Activated T-helper 1 cell treated with Interleukin-2 at 50 U/mL for 16 hours (primary cell): ENCODE measurements around the gene PRKN.

ENCODE experiments used
- DNase-seq: peaks from one replicate; pipeline ENCODE4 v3.0.0-alpha.2; 2020; ENCODE audit warnings: low read depth

The PRKN gene

DNA sequence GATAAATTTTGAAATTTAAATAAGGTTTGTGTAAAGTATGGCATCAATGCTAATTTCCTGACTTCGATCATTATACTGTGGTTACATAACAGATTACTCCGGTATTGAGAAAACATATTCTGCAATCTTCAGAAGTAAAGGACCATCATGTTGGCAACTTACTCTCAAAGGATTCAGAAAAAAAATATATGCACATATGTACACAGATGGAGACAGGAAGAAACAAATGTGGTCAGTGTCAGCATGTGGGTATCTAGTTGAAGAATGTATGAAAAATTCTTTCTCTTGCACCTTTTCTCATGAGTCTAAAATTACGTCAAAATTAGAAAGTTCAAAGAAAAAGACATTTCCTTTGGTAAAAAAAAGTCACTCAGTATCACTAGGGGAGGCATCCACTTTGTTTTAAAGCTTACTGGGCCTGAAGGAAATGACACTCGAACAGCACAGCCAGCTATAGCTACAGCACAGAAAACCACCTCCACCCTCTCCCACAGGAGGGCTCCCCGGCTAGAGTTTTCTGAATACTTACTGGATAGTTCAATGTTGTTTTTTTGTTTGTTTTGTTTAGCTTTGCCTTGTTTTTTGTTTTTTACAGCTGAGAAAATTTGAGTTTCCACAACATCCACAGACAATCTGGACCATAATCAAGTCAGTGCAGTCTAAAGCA is 1136.5 kb downstream of the PRKN start:
- no peak for DNase-seq

DNA sequence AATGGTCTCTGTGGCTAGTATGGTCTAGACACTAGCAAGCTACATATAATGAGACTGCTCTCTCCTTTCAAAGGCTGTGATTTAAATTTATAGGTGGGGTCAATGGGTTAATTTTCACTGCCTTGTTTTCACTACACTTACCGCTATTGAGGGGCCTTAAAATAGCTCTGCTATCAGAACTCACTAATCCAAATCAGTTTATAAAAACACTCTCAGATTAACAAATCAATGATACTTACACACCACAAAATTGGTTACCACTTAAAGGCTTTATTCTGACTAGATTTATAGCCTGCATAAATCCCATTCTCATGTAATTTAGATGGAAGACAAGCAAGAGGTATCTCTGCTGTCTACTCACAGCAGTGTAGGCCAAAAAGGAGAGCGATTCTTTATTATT is 1140.7 kb downstream of the PRKN start:
- no peak for DNase-seq

DNA sequence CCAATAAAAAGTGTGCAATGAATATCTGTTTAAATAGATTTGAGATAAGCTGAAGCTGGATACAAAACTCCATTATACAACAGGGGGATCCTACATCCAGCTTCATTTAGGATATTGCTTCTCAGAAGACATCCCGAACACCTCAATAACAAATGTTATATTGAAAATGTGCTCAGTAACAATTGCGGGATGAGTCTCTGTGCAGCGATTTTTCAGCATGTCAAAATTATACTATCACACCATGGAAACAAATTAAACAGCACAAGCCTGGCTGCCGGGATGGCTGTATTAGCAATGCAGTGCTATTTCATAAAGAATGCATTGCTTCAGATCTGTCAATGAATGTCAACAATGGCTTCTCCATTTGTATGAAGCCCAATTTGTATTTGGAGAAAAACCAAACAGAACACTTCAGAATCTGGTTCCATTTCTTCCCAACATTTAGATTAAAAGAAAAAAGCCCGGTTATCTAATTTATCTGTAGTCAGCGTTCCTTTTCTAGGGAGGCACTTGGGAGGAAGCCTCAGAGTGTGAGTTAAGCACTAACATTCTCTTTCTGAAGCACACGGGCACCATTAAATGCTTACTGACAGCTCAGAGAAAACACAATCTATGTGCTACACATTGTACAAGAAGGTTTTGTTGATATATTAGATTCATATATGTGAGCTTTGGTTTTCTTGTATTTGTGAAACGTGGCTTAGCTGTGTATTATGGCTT is 1142.8 kb downstream of the PRKN start:
- no peak for DNase-seq

DNA sequence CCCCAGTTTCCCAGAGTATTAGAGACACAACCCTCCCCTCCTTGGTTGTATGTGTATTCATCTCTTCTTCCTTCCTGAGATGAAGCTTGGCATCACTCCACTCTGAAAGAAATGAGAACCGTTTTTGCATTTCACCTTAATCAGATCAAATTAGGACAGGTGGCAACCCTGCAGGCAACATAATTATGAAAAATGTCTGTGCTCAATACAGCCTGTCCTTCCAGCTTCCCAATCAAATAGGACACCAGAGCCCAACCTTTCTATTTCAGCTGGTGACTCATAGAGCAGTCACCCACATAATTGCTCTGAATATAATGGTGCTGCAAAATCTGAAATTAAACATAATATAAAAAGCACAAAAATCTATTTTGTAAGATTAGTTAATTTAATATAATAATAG is 1143.5 kb downstream of the PRKN start:
- no peak for DNase-seq

DNA sequence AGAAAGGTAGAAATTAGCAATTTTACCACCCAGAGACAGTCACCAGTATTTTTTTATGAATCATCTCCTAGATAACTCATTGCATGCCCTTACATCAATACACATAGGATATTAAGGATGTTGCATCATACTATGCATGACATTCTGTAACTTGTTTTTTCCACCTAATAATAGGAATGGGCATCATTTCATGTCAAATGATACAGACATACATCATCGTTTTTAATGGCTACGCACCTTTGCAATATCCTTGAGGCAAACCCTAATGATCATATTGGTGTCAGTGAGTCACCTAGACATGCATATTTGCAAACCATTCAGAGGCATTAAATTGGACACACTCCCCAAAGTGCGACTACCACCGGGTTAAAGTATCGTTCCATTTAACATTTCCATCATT is 1144.0 kb downstream of the PRKN start:
- DNase-seq: no peak

DNA sequence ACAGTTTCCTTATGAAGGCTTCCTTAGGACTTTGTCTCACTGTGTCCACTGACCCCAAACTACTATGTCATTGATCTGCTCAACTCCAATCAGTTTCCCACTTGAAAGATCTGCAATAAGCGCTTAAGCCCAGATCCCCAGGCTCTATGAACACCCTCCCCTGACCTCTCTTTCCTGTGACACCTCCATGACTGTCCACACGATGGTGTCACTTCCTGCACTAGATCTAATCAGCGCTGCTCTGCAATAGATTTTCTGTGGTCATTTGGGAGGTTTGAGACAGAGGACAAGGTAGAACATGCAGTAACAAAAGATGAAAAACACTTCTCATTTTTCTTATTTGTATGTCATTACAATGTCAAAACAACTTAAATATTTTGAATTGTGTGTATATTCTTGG is 1149.1 kb downstream of the PRKN start:
- no peak for DNase-seq

DNA sequence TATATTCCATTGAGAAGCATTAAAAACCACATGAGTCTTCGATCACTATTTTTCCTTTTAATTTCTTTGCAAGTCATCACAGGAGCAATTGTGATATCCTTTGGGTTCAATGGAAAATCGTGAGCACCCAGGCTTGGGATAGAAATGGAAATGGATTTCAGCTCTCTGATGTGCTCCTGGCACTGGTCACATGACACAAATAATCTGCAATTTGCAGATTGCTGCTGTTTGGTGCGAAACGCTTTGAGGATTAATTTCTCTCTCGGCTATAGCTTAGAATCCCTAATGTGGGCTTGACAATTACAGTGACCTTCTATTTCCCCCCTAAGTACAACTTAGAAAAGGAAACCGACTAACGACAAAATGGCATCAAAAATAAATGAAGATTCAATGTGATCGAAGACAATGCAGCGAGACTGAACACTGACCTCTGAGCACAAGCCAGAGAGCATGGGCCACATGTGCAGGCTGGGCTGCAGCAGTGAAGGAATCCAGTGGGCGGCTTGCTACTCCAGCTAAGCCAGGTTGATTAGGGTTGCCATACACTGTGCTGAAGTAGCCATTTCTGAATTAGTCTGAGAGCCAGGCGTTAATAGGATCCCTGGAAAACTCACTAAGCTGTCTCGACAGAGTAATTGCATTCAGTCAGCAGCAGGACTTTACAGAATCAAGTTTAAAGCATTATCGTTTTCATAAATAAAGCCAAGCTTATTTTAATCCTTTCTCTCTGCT is 1151.9 kb downstream of the PRKN start:
- no peak for DNase-seq

DNA sequence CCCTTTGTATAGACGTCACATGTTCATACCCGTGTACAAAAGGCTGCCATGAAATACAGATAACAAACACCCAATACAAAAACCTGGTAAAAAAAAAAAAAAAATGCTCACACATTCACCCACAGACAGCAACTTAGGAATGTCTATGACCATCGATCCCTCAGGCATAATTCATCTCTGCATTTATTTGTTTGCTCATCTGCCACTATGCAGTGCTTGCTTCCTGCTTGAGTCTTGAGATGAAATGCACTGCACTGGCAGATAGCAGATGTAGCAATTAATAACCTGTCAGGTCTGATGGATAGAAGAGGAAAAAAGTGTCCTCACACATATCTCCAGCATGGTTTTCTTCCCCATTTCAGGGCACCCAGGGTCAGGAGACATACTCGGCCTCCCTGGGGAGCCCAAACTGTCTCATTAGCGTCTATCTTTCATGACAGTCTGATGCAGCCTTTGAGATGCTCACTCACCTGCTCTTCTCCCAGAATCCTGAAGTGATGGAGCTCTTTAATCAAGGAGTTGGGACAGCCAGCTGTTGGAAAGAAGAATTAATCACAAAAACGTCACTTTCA is 1158.6 kb downstream of the PRKN start:
- DNase-seq: no peak

DNA sequence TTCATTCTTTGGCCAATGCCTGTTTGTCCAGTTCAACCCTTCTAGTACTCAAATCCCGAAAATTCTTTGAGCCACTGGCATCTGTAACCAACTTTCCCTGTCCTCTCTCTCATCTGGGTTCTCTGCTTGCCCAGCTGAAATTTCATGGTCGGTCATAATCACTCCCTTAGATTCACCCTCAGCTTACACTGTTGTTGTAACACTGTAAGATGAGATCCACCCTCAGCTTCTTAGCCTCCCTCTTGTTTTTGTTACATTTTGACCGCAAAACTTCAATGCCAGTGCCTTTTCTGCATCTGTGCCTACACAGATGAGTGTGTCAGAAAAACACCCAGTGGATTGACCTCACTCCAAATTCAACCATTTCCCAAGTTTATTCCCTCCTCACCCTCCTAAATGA is 1162.6 kb downstream of the PRKN start:
- no peak for DNase-seq

DNA sequence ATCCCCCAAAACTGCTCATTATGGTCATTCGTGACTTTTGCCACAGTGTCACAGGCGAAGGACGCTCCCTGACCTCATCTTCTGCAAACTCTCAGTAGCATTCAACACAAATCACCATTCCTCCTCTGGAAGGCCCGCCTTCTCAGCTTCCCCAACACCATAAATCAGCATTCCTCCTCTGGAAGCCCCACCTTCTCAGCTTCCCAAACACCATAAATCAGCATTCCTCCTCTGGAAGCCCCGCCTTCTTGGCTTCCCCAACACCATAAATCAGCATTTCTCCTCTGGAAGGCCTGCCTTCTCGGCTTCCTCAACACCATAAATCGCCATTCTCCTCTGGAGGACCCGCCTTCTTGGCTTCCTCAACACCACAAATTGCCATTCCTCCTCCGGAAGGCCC is 1165.7 kb downstream of the PRKN start:
- DNase-seq: no peak

DNA sequence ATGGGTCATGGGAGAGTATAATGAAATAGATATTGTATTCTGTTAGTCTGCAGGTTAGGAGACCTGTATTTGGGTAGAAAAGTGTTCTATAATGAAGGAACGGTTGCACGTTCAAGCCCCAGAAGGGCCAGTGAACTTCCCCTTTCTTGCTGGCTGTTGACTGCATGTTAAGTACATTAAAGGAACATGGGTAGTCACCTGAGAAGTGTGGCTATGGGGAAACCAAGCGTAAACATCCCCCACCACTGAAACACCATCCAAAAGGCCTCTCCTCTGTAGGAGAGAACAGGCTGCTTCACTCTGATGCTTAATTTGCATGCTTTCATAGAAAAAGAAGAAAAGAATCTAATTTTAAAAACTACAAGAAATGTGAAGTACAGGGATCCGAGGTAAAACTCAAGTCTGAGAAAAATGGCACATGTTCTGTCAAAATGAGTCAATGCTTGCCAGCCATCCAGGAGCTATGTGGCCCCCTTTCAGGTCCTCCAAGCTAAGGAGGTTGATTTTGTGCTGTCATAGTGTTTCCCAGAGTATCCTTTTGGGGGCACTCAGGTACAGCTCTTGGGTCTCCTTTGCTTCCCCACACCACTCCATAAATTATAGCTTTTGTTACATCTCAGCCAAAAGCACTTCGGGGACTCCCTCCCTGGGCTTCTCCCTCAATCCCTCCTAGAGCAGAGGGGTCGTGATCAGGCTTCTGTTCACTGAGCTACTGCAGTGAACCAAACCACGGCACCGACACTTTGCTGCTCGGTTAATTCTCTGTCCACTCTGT is 1170.0 kb downstream of the PRKN start:
- no peak for DNase-seq

DNA sequence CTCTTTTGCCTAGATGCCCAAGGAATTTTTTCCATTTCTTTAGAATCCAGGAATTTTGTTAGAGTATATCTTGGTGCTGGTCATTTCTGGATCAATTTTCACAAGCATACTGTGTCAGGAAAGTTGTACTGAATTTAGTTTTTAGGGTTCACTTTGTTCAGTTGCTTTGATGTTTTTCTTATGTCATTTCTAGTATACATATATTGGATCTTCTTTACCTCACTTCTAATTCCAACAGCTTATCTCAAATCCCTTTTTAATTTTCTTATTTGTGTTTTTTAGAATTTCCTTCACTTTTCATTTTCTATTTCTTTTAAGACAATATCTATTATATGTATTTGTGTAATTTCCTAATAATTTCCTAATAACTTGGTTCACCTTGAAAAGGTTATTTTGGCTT is 1172.7 kb downstream of the PRKN start:
- no peak for DNase-seq

DNA sequence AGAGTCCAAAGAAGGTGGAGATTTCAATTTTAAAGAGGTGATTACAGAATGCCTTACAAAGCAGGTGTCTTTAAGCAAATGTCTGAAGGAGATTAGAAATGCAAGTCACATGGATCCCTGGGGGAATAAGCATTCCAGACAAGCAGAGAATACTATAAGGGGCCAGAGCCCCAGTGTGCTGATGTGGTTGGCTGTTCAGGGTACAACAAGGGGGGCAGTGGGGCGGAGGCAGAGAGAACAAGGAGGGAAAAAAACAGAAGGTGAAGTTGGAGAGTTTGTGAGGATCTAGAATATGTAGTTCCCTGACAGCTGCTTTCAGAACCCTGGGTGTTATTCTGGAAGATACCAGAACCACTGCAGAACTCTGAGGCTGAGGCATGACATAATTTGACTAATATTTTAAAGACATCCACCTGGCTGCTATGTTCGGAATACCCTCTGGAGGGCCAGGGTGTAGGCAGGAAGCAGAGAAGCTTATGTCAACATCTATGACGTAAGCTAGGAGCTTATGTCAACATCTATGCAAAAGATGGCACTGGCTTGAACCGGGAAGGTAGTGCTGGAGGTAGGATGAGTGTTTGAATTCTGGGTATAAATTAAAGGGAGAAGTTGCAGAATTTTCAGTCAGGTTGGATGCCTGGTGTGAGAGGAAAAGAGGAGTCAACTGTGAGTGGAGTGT is 1177.5 kb downstream of the PRKN start:
- DNase-seq: no peak

DNA sequence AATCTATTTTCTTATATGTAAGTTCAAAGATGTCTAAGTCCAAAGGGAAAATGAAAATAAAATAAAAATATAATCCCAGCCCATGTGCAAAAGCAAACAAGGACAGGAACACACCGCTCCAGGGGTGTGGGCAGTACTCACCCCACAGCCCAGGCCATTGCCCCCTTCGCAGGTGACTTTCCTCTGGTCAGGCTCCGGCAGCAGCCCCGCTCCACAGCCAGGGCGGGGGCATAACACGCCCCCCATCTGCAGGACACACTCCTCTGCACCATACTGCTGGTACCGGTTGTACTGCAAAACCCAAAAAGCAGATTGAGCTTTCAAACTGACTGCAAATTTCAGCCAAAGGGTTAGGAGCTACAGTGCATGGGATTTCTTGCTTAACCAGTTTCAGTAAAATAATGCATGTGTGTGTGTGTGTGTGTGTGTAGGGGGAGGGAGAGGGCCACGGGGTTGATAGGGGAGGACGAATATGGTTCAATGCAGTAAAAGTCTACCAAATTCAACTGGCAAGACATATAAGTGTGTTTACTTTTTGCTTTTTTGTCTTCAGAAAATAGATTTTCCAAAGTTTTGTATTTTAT is 1178.8 kb downstream of the PRKN start:
- no peak for DNase-seq

DNA sequence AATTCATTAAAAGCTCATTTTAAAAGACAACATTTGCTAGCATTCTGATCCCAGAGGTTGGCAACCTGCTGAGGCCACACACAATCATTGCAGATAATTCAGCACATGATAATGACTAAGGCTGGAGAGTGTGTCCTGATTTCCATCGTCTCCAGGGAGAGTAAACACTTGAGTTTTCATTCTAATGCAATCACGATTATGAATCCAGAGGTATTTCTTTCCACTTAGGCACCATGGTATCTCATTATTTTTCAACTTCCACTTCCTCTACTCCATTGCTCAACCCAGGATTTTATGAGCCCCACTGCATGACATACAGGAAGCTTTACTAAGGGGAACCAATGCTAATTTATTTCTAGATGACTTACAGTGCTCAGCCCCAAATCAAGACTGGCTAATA is 1179.9 kb downstream of the PRKN start:
- DNase-seq: no peak

DNA sequence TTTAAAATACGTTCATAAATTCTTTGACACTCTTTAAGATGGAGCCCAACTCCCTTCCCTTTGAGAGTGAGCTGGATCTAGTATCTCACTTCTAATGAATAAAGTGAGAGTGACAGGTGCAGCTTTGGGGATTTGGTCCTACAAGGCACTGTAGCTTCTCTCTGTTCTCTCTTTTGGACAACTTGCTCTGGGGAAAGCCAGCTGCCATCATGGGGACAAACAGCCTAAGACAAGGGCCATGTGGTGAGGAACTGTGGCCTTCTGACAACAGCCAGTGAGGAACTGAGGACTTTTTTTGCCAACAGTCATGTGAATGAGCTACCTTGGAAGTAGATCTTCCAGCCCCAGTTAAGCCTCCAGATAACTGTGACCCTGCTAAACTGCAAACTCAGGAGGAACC is 1180.9 kb downstream of the PRKN start:
- no peak for DNase-seq

DNA sequence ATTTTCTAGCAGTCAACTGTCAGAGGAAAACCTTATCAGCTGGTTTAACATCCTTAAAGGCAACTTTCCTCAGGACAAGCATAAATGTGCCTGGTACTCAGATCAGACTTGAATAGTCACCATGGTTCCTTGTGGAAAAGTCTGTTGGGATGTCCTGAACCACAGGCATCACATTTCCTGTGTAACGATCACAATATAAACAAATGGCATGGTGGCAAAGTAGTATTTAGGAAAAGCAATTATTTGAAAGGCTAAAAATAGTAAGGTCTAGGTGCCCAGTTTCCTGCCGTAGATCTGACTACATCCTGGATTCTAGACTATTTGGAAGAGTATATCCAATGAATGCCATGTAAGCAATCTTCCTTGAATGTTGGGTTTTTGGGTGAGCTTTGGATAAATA is 1181.8 kb downstream of the PRKN start:
- no peak for DNase-seq

DNA sequence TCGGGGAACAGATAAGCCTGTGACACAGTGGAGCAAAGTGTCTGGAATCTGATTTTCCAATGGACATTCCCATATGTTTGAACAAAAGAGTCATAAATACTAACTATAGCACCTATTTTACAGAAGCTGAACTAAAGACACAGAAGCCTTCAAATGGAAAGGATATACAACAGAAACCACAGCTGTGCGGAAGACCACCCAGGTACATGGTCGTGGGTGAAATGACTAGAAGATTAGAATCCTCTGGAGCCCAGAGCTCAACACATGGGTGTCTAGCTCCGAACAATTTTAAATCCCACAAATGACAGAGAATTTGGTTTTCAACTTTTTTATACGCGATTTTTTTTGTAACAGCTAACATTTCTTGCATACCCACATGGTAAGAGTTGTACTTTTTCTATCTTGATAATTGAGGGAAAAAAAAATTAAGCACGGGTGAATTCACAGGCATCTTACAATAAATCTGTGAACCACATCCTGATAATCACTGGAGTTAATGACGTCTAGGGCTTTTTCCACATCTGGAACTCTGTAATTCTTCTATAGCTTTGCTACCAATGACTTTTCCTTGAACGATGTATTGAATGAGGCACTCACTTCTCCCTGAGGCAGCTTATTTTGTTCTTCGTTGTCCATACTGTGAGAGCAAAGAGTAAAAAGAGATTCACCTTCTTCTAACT is 1182.6 kb downstream of the PRKN start:
- DNase-seq: no peak

DNA sequence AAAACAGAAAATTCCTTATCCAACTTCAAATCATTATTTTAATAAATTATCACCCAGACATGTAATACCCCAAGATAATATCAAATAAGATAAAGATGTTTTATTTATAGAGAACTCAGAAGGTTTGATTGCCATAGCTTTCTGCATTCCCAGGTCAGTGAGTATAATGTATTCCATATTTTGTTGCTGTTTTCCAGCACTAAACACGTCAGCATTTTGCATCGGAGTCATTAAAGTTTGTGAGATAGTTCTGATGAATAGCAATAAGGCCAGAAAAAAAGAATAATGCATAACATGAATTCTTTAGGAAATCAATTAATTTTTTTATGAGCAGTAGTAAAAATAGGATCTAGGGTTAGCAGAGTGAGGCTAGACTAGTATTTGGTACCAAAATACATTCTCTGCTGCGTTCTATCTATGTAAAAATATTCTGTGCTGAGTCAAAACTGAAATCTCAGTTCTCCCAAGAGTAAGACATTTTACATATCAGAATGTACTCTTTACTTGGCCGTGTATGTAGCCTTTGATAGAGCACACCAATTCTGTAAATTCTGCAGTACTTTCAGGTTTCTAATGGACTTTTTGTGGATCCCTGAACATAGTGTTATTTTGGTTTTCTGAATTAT is 1183.8 kb downstream of the PRKN start:
- no peak for DNase-seq

DNA sequence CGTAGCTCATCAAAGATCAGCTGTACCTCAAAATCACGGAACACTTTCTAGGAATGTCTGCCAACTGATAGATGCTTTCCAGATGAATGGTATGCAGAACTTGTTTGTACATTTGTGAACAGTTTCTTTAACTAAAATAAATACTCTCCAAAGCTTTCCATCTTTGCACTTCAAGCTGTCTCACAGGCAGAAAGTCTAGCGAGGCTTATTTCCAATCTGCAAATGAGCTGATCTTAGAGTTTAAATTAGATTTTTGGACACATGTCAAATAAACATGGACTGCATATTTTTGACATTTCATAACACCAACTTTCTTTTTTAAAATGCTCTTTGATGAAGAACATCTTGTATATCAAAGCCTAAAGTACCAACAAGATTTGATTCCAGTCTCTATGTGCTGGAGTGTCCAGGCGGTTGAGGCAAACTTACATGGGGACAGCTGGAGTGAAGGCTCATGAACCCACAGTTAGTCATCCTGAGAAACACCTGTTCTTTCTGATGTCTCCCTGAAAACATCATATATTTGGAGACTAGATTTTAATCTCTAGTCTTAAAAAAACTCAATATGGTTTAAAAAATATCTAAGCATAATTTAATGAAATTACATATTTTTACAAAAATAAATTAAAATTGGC is 1185.1 kb downstream of the PRKN start:
- DNase-seq: no peak
